Central memory CD8-positive, alpha-beta T cell (primary cell): Measurements from ENCODE around the gene SLC7A8.

Experiments used
- ATAC-seq: fragments of 150-1000 bp; cut with Tn5 transposase; replicated peaks from 2 replicates; pipeline ENCODE4 v1.10.0; 2022; ENCODE audit warnings: mild to moderate bottlenecking, moderate FRiP score, moderate number of reproducible peaks; ENCODE audit not compliant: poor library complexity, severe bottlenecking; ENCODE audit errors: extremely low read depth
- DNase-seq, 2 donors: peaks; one replicate each; pipeline ENCODE4 v3.0.0; 2021; ENCODE audit warnings: low spot score in 2 of 2
- H3K27ac Mint-ChIP-seq: one replicate; pipeline ENCODE4 v1.8.0; 2022; ENCODE audit warnings: low read depth, mild to moderate bottlenecking, moderate library complexity, mixed read lengths
- H3K27me3 Mint-ChIP-seq: one replicate; pipeline ENCODE4 v1.8.0; 2022; ENCODE audit warnings: mixed read lengths
- H3K36me3 Mint-ChIP-seq: one replicate; pipeline ENCODE4 v1.8.0; 2022; ENCODE audit warnings: mild to moderate bottlenecking, moderate library complexity, mixed read lengths; ENCODE audit not compliant: insufficient read depth
- H3K4me1 Mint-ChIP-seq: one replicate; pipeline ENCODE4 v1.8.0; 2022; ENCODE audit warnings: mixed read lengths
- H3K4me3 Mint-ChIP-seq: one replicate; pipeline ENCODE4 v1.8.0; 2022; ENCODE audit warnings: mild to moderate bottlenecking, moderate library complexity, mixed read lengths
- H3K9me3 Mint-ChIP-seq: one replicate; pipeline ENCODE4 v1.8.0; 2022; ENCODE audit warnings: mixed read lengths

Gene SLC7A8

GRCh38 chr14:23120541-23121251 lies 62.8 kb downstream of the SLC7A8 start:
- ATAC-seq (peak; percentile 61), DNase-seq (peak; percentile 60 to 64)
- H3K9me3 Mint-ChIP-seq: no peaks in the 10 kb centered on the region
- peaks cover 3% of the 10 kb centered on the region for H3K36me3 Mint-ChIP-seq
- H3K27me3 Mint-ChIP-seq: peaks cover 12% of the 10 kb centered on the region
- peaks cover 17% of the 10 kb centered on the region for H3K4me1 Mint-ChIP-seq
- H3K27ac Mint-ChIP-seq: peak overlapping the region; percentile 80
- peak overlapping the region; percentile 42 for H3K4me3 Mint-ChIP-seq

DNA sequence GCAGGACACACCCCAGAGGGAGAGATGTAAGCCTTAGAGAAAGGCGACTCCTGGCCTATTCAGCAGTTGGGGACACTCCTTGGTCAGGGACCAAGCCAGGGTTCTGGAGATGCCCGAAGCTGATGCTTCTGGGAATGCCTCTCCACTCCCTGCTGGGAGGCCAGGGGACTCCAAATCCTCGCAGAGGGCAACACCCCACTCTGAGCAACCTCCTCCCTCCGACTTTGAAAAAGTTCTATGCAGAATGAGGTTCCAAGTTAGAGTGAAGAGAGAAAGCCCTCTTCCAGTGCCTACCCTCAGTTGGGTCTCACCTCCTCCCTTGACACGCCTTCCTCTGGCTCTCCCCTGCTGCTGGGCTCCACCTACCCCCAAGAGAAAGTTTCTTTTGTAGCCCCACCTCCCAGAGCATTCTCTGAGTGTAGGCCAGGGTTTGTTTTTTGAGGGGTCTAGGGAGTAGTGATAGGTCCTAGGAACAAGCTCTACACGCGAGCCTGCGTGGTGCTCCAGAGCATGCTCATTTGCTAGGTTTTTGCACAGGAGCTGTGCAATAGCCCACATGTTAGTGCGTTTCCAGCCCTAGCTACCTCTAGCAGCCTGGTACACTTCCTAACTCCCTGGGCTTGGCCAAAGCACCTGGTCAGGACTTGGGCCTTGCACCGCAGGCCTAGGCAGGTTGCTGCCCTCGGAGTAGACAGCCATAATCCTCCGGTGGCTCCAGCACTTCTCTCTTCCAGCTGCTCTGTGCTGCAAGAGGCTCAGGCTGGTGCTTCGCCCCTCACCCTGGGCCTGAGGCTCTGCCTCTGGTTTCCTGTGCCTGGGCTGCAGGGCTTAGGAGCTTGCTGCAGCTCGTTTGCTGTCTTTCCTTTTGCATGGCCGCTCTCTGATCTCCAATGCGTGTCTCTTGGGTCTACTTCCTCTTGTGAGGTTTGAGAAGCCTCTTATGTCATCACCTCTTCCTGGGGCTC lies 63.8 kb downstream of the SLC7A8 start:
- H3K27ac Mint-ChIP-seq: peak overlapping the region; percentile 13
- peak overlapping the region; percentile 12 for H3K4me3 Mint-ChIP-seq
- H3K27me3 Mint-ChIP-seq: peaks cover 22% of the 10 kb centered on the region
- peaks cover 17% of the 10 kb centered on the region for H3K4me1 Mint-ChIP-seq
- DNase-seq (no peak), ATAC-seq (peak; percentile 59)
- H3K9me3 Mint-ChIP-seq: no peaks in the 10 kb centered on the region
- H3K36me3 Mint-ChIP-seq: peaks cover 3% of the 10 kb centered on the region

DNA sequence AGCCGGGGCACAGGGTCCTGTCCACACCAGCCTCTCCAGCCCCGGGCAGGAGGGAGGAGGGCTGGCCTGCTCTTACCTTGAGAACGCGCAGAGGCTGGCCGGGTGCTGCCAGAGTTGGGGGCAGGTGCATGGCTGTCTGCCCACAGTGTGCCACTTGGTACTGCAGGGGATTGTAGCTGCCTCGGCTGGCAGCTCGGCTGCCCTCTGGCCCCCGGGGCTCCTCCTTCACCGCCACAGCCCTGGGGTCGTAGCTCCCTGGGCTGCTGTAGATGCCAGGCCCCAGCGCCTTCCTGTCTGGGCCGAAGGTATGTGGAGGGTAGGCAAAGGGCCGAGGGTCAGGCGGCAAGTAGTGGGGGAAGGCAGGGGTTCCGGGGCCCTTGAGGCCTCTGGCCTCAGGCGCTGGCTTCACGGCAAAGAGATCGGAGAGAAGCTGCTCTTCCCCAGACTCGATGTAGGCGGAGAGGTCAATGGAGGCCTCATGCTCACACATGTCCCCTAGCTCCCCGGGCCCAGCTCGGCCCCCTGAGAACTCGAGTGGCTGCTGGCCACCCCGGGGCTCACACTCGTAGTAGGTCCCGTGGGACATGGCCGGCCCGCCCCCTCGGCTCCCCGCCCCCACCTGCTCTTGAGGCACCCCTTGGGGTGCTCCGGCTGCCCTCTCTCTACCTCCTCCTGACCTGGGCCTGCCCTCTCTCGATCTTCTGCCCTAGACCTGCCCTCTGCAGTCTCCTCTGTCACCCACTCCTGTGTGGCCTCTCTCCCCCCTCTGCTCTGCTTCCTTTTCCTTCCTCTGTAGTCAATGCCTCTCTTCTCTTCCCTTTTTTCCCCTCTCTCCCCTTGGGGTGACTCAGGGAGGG lies 64.7 kb downstream of the SLC7A8 start, which contains the start of gene CEBPE:
TSS of gene CEBPE (minus strand) at position 750 of the 857 bp plus-strand sequence. CDS start at position 586, 164 bp downstream.
- Mint-ChIP-seq H3K4me1 (peaks cover 17% of the 10 kb centered on the region), H3K27me3 (peaks cover 31% of the 10 kb centered on the region), H3K4me3 (peak within 1 kb of the TSS; percentile 12), H3K36me3 (peaks cover 3% of the 10 kb centered on the region), H3K9me3 (no peaks in the 10 kb centered on the region), H3K27ac (peak within 1 kb of the TSS; percentile 13)
- ATAC-seq (no peak), DNase-seq (no peak)

DNA sequence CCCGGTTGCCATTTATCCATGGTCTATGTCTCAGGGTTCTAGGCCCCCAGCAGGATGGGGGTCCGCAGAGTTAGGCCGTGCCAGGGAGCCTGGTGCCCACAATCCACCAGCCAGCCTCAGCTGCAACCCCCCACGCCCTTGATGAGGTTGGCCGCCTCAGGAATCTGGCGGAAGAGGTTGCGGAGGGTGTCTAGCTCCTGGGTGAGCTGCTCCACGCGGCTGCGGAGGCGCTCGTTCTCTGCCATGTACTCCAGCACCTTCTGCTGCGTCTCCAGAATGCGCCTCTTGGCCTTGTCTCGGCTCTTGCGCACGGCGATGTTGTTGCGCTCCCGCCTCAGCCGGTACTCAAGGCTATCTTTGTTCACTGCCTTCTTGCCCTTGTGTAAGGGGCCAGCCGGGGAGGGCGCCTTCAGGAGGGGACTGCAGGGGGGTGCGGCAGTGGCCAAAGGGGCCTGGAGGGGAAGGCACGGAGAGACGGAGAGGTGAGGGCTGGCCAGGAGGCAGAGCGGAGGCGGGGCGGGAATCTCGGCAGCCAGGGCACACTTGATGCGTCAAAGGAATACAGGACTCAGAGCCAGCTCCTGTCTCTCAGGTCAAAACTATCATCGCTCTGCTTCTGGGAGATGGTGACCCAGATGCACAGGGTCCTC lies 66.0 kb downstream of the SLC7A8 start:
- Mint-ChIP-seq H3K36me3 (peaks cover 3% of the 10 kb centered on the region), H3K4me3 (no peak overlapping the region), H3K27ac (no peak overlapping the region), H3K4me1 (peaks cover 17% of the 10 kb centered on the region), H3K27me3 (peaks cover 31% of the 10 kb centered on the region), H3K9me3 (no peaks in the 10 kb centered on the region)
- ATAC-seq: no peak
- no peak for DNase-seq

DNA sequence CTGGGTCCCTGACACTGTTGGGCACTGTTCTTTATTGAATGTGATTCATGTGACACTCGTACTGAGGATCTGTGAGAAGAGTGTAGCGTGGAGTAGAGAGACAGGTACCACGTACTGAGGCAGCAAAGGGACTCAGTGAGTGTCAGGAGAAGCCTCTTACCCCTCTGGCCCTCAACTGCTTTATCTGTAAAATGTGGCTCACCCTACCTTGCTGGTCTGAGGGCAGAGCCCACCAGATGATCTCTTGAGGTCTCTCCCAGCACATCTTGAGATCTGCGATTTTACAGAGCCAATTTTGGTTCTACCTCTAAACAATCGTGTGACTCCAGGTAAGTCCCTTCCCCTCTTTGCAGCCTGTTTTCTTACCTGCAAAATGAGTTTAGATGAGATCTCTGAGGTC lies 67.5 kb downstream of the SLC7A8 start:
- H3K36me3 Mint-ChIP-seq: peaks cover 1% of the 10 kb centered on the region
- no peak overlapping the region for H3K27ac Mint-ChIP-seq
- H3K4me3 Mint-ChIP-seq: no peak overlapping the region
- ATAC-seq (no peak), DNase-seq (no peak)
- no peaks in the 10 kb centered on the region for H3K9me3 Mint-ChIP-seq
- peaks cover 10% of the 10 kb centered on the region for H3K4me1 Mint-ChIP-seq
- H3K27me3 Mint-ChIP-seq: peaks cover 31% of the 10 kb centered on the region

DNA sequence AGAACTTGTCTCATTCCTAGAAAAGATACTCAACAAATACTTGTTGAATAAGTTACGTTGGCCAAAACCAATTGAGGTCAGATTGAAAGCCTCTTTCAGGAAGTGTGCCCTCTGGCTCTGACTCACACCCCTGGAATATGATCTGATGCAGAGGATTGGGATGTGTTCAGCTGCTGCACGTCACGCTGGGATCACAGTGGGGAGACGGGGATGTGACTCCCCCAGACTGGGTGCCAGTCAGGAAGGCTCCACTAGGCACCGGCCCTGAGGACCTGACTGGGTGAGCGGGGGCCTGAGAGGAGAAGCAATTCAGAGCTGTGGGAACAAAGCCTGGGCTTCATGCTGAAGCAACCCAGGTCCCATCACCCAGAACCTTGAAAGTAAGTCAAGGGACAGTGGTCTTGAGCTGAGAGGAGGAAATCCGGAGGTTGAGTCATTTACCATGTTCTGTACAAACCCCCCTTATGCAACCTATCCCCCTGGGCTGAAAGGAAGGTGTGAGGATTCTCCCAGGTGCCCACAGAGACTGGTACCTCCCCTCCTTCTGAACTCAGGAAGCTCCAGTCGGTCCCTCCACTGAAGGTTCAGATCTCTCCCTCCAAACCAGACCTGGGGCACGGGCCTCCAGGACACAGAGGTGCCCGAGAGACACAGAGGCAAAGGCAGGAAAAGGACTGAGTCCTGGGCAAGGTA lies 68.3 kb downstream of the SLC7A8 start:
- H3K27ac Mint-ChIP-seq: no peak overlapping the region
- ATAC-seq (no peak), DNase-seq (no peak)
- H3K36me3 Mint-ChIP-seq: peaks cover 1% of the 10 kb centered on the region
- H3K4me3 Mint-ChIP-seq: no peak overlapping the region
- H3K4me1 Mint-ChIP-seq: peaks cover 3% of the 10 kb centered on the region
- no peaks in the 10 kb centered on the region for H3K9me3 Mint-ChIP-seq
- H3K27me3 Mint-ChIP-seq: peaks cover 31% of the 10 kb centered on the region

DNA sequence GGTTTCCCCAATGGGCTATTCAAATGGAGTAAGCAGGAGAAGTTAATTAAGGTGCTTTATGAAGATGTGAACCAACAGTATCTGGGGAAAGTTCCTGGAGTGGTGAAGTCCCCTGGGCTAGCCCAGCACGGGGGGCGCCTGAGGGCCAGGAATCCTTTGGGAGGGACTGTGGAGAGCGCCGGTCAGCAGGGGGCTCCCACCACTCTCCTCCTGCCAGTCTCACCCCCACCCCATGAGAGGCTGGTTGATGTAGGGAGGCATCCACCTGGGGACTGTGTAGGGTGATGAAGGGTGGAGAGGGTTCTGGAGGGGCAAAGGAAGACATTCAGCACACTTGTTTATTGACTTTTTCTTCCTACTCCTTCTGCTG lies 68.8 kb downstream of the SLC7A8 start:
- Mint-ChIP-seq H3K27me3 (peaks cover 31% of the 10 kb centered on the region), H3K27ac (no peak overlapping the region), H3K4me3 (no peak overlapping the region), H3K4me1 (no peaks in the 10 kb centered on the region), H3K36me3 (no peaks in the 10 kb centered on the region), H3K9me3 (no peaks in the 10 kb centered on the region)
- DNase-seq: no peak
- ATAC-seq: no peak

GRCh38 chr14:23114120-23114458 lies 69.4 kb downstream of the SLC7A8 start:
- Mint-ChIP-seq H3K9me3 (no peaks in the 10 kb centered on the region), H3K27me3 (peaks cover 31% of the 10 kb centered on the region)

GRCh38 chr14:23113431-23114119 lies 69.9 kb downstream of the SLC7A8 start:
- DNase-seq: no peak
- Mint-ChIP-seq H3K4me1 (no peaks in the 10 kb centered on the region), H3K27ac (no peak overlapping the region)

More at GRCh38 chr14:23114120-23114458, 69.4 kb downstream of the SLC7A8 start:
- Mint-ChIP-seq H3K4me1 (no peaks in the 10 kb centered on the region), H3K27ac (no peak overlapping the region), H3K36me3 (no peaks in the 10 kb centered on the region), H3K4me3 (no peak overlapping the region)
- DNase-seq (no peak), ATAC-seq (no peak)

DNA sequence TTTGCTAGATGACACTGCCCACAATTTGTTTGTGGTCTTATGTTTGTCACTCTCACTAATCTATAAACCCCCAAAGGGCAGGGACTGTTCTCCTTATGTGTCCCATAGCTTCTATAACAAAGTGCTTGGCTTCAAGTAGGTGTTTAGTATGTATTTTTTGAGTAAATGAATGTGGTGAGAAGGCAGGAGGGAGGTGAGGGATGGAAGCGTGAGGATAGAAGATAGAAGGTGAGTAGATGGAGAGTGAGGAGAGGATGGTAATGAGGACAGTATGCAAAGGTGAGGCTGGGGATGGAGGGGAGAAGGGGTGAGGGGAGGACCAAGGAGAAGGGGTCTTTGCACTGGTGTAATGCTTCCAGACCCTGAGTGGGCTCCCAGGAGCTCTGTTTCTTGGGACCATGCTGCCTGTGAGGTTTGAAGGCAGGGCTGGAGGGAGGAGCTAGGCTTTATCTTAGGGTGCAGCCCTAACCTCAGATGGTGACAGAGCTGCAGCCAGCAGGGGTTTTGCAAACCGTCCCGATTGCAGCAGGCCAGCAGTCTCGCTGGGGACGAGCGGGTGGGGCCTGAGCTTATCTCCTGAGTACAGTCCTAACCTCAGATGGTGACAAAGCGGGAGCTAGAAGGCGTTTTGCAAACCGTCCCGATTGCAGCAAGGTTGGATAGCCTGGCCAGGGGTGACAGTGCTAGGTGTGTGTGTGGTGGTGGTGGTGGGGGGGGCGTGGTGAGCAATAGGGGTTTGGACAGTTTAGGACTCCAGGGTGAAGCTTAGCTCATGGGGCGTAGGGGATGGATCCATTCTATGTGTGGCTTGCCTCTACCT lies 70.9 kb downstream of the SLC7A8 start:
- Mint-ChIP-seq H3K36me3 (no peaks in the 10 kb centered on the region), H3K4me3 (no peak overlapping the region), H3K4me1 (no peaks in the 10 kb centered on the region), H3K27me3 (peaks cover 31% of the 10 kb centered on the region), H3K9me3 (no peaks in the 10 kb centered on the region), H3K27ac (no peak overlapping the region)
- DNase-seq (no peak), ATAC-seq (peak; percentile 43)

More at GRCh38 chr14:23113431-23114119, 69.9 kb downstream of the SLC7A8 start:
- Mint-ChIP-seq H3K4me3 (no peak overlapping the region), H3K27me3 (peaks cover 31% of the 10 kb centered on the region), H3K36me3 (no peaks in the 10 kb centered on the region), H3K9me3 (no peaks in the 10 kb centered on the region)
- no peak for ATAC-seq
